HepG2 (cell line): ENCODE measurements around the gene ATP9B.

Experiments
- CHD4 ChIP-seq: fragments of 200-600 bp; sonication (generic); IDR thresholded peaks from 2 replicates; pipeline ENCODE4 v1.7.0; 2017; ENCODE audit warnings: mild to moderate bottlenecking, low read length, borderline replicate concordance
- FOXM1 ChIP-seq: sonication (generic); formaldehyde crosslinking; IDR thresholded peaks from 2 replicates; pipeline ENCODE4 v1.5.0; 2020; ENCODE audit warnings: missing genetic modification reagents
- KAT8 ChIP-seq: IDR thresholded peaks from 2 replicates; pipeline ENCODE4 v1.6.1; 2016; ENCODE audit warnings: missing genetic modification reagents, missing compliant biosample characterization
- ZFP37 ChIP-seq: sonication (generic); formaldehyde crosslinking; IDR thresholded peaks from 2 replicates; pipeline ENCODE4 v1.4.0; 2020; ENCODE audit warnings: missing genetic modification reagents, borderline replicate concordance
- ZNF607 ChIP-seq: sonication (generic); formaldehyde crosslinking; IDR thresholded peaks from 2 replicates; pipeline ENCODE4 v1.5.1; 2020; ENCODE audit warnings: missing genetic modification reagents, mild to moderate bottlenecking, borderline replicate concordance

GRCh38 chr18:79352432-79352831 is 283.2 kb downstream of the ATP9B start:
- TF ChIP-seq CHD4 (no peak), FOXM1 (CRISPR knock-in tag) (no peak), ZNF607 (CRISPR knock-in tag) (no peak), ZFP37 (CRISPR knock-in tag) (no peak), KAT8 (CRISPR knock-in tag) (no peak)
